ENCODE data around the gene FNDC3B. TPM values are rescaled to one million over a fixed set of nuclear protein-coding genes. Genes with fewer than 3 reads are reported as not detected.

The FNDC3B gene
- total and polyA plus RNA-seq, 2 donors (not counting 3 experiments of a cell fraction or from before 2014, with no cell fraction given): 91.6 to 295 TPM

DNA sequence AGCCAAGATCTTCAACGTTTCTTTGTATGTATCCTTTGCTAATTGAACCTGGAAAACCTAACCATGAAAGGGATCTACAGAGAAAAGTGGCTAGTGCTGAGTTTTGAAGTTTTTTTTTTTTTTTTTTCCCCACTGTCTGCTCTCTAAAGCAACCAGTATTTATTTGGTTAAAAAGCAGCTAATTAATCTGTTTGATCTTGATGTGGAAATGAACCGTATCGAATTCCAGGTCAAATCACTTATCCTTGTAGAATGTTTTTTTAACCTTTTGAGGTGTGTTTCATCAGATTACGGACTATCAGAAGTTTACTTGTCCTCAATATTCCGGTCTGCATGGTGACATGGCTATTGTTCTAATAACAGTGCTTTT, 117.2 kb downstream of the FNDC3B start:
- no peak for FAIRE-seq
- no peak overlapping the region for H3K9ac ChIP-seq (replicated peaks; ENCODE audit: extremely low read depth, insufficient read depth, low read length)

DNA sequence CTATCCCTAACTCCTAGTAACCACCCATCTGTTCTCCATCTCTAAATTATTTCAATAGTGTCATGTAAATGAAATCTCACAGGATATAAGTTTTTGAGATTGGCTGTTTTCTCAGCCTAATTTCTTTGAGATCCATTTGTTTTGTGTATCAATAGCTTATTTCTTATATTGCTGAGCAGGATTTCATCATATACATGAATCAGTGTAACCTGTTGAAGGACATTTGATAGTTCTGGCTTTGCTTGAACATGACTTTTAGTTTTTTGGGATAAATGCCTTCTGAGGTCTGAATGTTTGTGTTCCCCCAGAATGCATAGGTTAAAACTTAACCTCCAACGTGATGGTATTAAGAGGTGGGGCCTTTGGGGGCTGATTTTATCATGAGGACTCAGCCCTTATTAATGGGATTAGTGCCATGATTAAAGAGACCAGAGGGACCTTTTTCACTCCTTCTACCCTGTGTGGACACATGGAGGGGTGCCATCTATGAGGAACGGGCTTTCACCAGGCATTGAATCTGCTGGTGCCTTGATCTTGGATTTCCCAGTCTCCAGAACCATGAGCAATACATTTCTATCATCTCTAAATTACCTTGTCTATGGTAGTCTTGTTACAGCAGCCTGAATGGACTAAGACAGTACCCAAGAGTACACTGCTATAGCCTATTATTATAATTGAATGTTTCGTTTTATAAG, 118.3 kb downstream of the FNDC3B start:
- Histone ChIP-seq H3K36me3 (ENCODE audit: control insufficient read depth in 2 of 2, extremely low read depth in 1 of 2, insufficient read depth in 2 of 2, low read length in 2 of 2) (peaks cover 5% of the 10 kb centered on the region in 2 experiments), H3K9me1 (replicated peaks; ENCODE audit: control insufficient read depth, extremely low read depth, insufficient read depth, low read length) (no peaks in the 10 kb centered on the region), H3K27me3 (ENCODE audit: control insufficient read depth in 2 of 2, insufficient read depth in 2 of 2, low read length in 2 of 2) (no peaks in the 10 kb centered on the region), H2AFZ (ENCODE audit: low read depth, low read length) (no peak overlapping the region), H4K20me1 (replicated peaks; ENCODE audit: control insufficient read depth, extremely low read depth, insufficient read depth, low read length) (no peaks in the 10 kb centered on the region), H3K79me2 (ENCODE audit: control insufficient read depth, insufficient read depth, low read length) (peaks cover 87% of the 10 kb centered on the region), H3K27ac (ENCODE audit: insufficient read depth, low read depth, low read length) (no peak overlapping the region), H3K9me3 (replicated peaks; ENCODE audit: control insufficient read depth, insufficient read depth, low read length) (no peaks in the 10 kb centered on the region), H3K4me2 (ENCODE audit: insufficient read depth, low read length) (no peak overlapping the region), H3K4me1 (ENCODE audit: control insufficient read depth, extremely low read depth, insufficient read depth, low read length) (peaks cover 43% of the 10 kb centered on the region), H3K9ac (replicated peaks; ENCODE audit: extremely low read depth, insufficient read depth, low read length) (no peak overlapping the region), H3K4me3 (replicated peaks in 1 of 3; ENCODE audit: insufficient read depth in 1 of 3, low read depth in 1 of 3, low read length in 3 of 3) (no peak overlapping the region)
- TF ChIP-seq, protein P1, sequence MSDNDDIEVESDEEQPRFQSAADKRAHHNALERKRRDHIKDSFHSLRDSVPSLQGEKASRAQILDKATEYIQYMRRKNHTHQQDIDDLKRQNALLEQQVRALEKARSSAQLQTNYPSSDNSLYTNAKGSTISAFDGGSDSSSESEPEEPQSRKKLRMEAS (IDR thresholded peaks at IDR 0.05; ENCODE audit: insufficient read depth, insufficient read length): no peak
- TF ChIP-seq, protein P2, sequence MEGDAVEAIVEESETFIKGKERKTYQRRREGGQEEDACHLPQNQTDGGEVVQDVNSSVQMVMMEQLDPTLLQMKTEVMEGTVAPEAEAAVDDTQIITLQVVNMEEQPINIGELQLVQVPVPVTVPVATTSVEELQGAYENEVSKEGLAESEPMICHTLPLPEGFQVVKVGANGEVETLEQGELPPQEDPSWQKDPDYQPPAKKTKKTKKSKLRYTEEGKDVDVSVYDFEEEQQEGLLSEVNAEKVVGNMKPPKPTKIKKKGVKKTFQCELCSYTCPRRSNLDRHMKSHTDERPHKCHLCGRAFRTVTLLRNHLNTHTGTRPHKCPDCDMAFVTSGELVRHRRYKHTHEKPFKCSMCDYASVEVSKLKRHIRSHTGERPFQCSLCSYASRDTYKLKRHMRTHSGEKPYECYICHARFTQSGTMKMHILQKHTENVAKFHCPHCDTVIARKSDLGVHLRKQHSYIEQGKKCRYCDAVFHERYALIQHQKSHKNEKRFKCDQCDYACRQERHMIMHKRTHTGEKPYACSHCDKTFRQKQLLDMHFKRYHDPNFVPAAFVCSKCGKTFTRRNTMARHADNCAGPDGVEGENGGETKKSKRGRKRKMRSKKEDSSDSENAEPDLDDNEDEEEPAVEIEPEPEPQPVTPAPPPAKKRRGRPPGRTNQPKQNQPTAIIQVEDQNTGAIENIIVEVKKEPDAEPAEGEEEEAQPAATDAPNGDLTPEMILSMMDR (IDR thresholded peaks at IDR 0.05; ENCODE audit: extremely low read depth in 1 of 2, insufficient read depth in 1 of 2, low read depth in 1 of 2, low read length in 2 of 2): no peak
- TF ChIP-seq GATA2 (IDR thresholded peaks at IDR 0.05; ENCODE audit: insufficient read depth, insufficient read length, low read depth, low read length) (no peak), JUN (IDR thresholded peaks at IDR 0.05; ENCODE audit: borderline replicate concordance, insufficient read depth, insufficient read length, low read depth) (no peak), EZH2 (IDR thresholded peaks at IDR 0.05; ENCODE audit: borderline replicate concordance, low read depth, low read length, severe bottlenecking) (no peak), POLR2AphosphoS5 (IDR thresholded peaks at IDR 0.05; ENCODE audit: insufficient read depth, low read depth, low read length) (no peak), FOS (IDR thresholded peaks at IDR 0.05; ENCODE audit: borderline replicate concordance, insufficient read depth, low read length) (no peak)
- no TSS peak for BruUV-seq (replicated peaks)
- intact Hi-C loops (cut with micrococcal nuclease) (no loop called here), dilution Hi-C loops (cut with MboI; ENCODE audit: extremely low pct_ligation_motif_present, low sequenced_read_pairs) (no loop called here)
- ChIA-PET POLR2A (no interaction called here), CTCF (interaction anchor here (1.0 to 2.6 kb wide), 2 partner anchors 8 to 12 kb away, joined by 3 to 5 read pairs; no protein-coding TSS in a partner anchor)
- no peak for FAIRE-seq
- no peak for DNase-seq (ENCODE audit: low read depth, low spot score)

More for the DNA sequence above, 117.2 kb downstream of the FNDC3B start:
- peak overlapping the region; percentile 95 for H3K27ac ChIP-seq (ENCODE audit: insufficient read depth, low read depth, low read length)
- intact Hi-C loops (cut with micrococcal nuclease): no loop called here
- H3K4me3 ChIP-seq (replicated peaks in 1 of 3; ENCODE audit: insufficient read depth in 1 of 3, low read depth in 1 of 3, low read length in 3 of 3): no peak overlapping the region
- H3K79me2 ChIP-seq (ENCODE audit: control insufficient read depth, insufficient read depth, low read length): peaks cover 82% of the 10 kb centered on the region
- no peaks in the 10 kb centered on the region for H3K27me3 ChIP-seq (ENCODE audit: control insufficient read depth in 2 of 2, insufficient read depth in 2 of 2, low read length in 2 of 2)
- H3K36me3 ChIP-seq (ENCODE audit: control insufficient read depth in 2 of 2, extremely low read depth in 1 of 2, insufficient read depth in 2 of 2, low read length in 2 of 2): peaks cover 5% of the 10 kb centered on the region in 2 experiments
- no peak overlapping the region for H2AFZ ChIP-seq (ENCODE audit: low read depth, low read length)
- no peaks in the 10 kb centered on the region for H3K9me3 ChIP-seq (replicated peaks; ENCODE audit: control insufficient read depth, insufficient read depth, low read length)
- dilution Hi-C loops (cut with MboI; ENCODE audit: extremely low pct_ligation_motif_present, low sequenced_read_pairs): no loop called here
- H4K20me1 ChIP-seq (replicated peaks; ENCODE audit: control insufficient read depth, extremely low read depth, insufficient read depth, low read length): no peaks in the 10 kb centered on the region
- ChIA-PET POLR2A (no interaction called here), CTCF (interaction anchor here (1.0 to 2.6 kb wide), 3 partner anchors 9 to 13 kb away, joined by 3 to 5 read pairs (median 3); no protein-coding TSS in a partner anchor)
- no peak for DNase-seq (ENCODE audit: low read depth, low spot score)
- peak overlapping the region; percentile 27 for H3K4me2 ChIP-seq (ENCODE audit: insufficient read depth, low read length)
- peaks cover 54% of the 10 kb centered on the region for H3K4me1 ChIP-seq (ENCODE audit: control insufficient read depth, extremely low read depth, insufficient read depth, low read length)
- TF ChIP-seq JUN (IDR thresholded peaks at IDR 0.05; ENCODE audit: borderline replicate concordance, insufficient read depth, insufficient read length, low read depth) (no peak), POLR2AphosphoS5 (IDR thresholded peaks at IDR 0.05; ENCODE audit: insufficient read depth, low read depth, low read length) (peak; percentile 7)
- BruUV-seq (replicated peaks): no TSS peak
- no peaks in the 10 kb centered on the region for H3K9me1 ChIP-seq (replicated peaks; ENCODE audit: control insufficient read depth, extremely low read depth, insufficient read depth, low read length)
